Neutrophil (primary cell): ENCODE measurements around the gene CAMTA1.

Source experiments
- H3K27ac ChIP-seq: fragments of 200-600 bp; sonication (generic); 2 replicates; pipeline ENCODE4 v1.5.1; 2016; ENCODE audit warnings: mild to moderate bottlenecking, moderate library complexity
- H3K27me3 ChIP-seq: fragments of 200-600 bp; sonication (generic); 2 replicates; pipeline ENCODE4 v1.6.0; 2016; ENCODE audit warnings: mild to moderate bottlenecking
- H3K36me3 ChIP-seq: fragments of 200-600 bp; sonication (generic); 2 replicates; pipeline ENCODE4 v1.5.1; 2017
- H3K4me1 ChIP-seq, 2 experiments: fragments of 200-600 bp in 1 of 2; sonication (generic) in 1 of 2; 1 replicate in 1 of 2; 2 replicates in 1 of 2; pipeline versions ENCODE4 v1.5.1 to v1.6.1; 2013 to 2016; ENCODE audit warnings: low read depth in 1 of 2, low read length in 1 of 2, mild to moderate bottlenecking in 1 of 2, moderate library complexity in 1 of 2; ENCODE audit not compliant: control insufficient read depth in 1 of 2, insufficient read depth in 1 of 2
- H3K4me3 ChIP-seq, 2 experiments: fragments of 200-600 bp in 1 of 2; sonication (generic) in 1 of 2; 1 replicate in 1 of 2; 2 replicates in 1 of 2; pipeline ENCODE4 v1.5.1; 2013 to 2016; ENCODE audit warnings: low read depth in 1 of 2, low read length in 1 of 2, mild to moderate bottlenecking in 1 of 2, moderate library complexity in 1 of 2
- H3K9me3 ChIP-seq: fragments of 200-600 bp; sonication (generic); 2 replicates; pipeline ENCODE4 v1.5.1; 2016
- TF ChIP-seq, protein P1 (sequence below): fragments of 200-600 bp; sonication (generic); IDR thresholded peaks from 2 replicates; pipeline ENCODE4 v1.5.1; 2016; ENCODE audit warnings: antibody characterized with exemption

Gene CAMTA1

DNA sequence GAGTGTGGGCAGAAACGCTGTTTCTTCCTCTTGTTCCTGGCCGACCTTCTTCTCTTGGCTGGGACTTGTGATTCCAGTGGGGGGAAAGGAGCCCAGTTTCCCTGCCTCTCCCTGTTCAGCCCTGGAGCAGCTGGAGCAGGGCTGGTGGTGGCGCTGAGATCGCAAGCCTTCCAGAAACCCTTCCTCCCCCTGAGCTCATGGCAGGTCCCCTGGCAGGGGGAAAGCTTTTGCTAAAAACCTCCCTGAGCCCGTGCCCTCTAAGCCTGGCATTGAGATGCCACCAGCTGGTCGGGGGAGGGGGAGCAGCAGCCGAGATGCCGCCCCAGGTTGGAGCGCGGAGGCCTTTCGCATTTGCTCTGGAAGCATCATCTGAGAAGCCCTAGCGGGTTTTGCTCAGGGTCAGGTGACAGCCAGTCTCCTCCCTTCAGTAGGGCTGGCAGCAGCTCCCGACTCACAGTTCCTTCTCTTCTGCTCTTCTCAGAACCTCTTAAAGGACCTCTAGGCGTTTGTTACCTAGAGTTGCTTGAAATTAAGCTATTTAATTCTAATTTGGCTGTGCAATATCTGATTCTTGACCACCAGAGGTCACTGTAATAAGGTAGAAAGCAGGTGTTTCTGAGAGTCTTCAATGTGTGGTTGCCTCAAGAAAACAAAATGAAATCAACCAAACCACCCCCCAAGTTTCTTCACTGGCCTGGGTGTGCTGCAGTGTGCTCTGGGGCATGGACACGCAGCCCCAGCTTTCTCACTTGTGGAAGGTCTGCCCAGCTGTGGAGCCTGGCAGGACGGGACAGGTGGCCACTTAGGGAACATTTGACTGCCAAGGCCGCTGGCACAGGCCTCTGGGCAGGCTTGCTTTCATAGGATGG is 257.3 kb downstream of the CAMTA1 start:
- TF ChIP-seq, protein P1, sequence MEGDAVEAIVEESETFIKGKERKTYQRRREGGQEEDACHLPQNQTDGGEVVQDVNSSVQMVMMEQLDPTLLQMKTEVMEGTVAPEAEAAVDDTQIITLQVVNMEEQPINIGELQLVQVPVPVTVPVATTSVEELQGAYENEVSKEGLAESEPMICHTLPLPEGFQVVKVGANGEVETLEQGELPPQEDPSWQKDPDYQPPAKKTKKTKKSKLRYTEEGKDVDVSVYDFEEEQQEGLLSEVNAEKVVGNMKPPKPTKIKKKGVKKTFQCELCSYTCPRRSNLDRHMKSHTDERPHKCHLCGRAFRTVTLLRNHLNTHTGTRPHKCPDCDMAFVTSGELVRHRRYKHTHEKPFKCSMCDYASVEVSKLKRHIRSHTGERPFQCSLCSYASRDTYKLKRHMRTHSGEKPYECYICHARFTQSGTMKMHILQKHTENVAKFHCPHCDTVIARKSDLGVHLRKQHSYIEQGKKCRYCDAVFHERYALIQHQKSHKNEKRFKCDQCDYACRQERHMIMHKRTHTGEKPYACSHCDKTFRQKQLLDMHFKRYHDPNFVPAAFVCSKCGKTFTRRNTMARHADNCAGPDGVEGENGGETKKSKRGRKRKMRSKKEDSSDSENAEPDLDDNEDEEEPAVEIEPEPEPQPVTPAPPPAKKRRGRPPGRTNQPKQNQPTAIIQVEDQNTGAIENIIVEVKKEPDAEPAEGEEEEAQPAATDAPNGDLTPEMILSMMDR: no peak

GRCh38 chr1:7043191-7043549 is 257.9 kb downstream of the CAMTA1 start:
- TF ChIP-seq, protein P1: no peak
- Histone ChIP-seq H3K4me3 (no peak overlapping the region), H3K9me3 (no peaks in the 10 kb centered on the region), H3K36me3 (no peaks in the 10 kb centered on the region), H3K27ac (no peak overlapping the region), H3K27me3 (peaks cover 16% of the 10 kb centered on the region), H3K4me1 (no peaks in the 10 kb centered on the region)

More for the DNA sequence above, 257.3 kb downstream of the CAMTA1 start:
- Histone ChIP-seq H3K4me3 (no peak overlapping the region), H3K4me1 (no peaks in the 10 kb centered on the region), H3K27me3 (peaks cover 16% of the 10 kb centered on the region), H3K36me3 (no peaks in the 10 kb centered on the region), H3K9me3 (no peaks in the 10 kb centered on the region), H3K27ac (no peak overlapping the region)

GRCh38 chr1:7043719-7044535 is 258.7 kb downstream of the CAMTA1 start:
- H3K4me3 ChIP-seq: no peak overlapping the region
- no peak overlapping the region for H3K27ac ChIP-seq
- no peaks in the 10 kb centered on the region for H3K4me1 ChIP-seq
- H3K27me3 ChIP-seq: peaks cover 16% of the 10 kb centered on the region
- H3K9me3 ChIP-seq: no peaks in the 10 kb centered on the region
- TF ChIP-seq, protein P1: no peak
- no peaks in the 10 kb centered on the region for H3K36me3 ChIP-seq

GRCh38 chr1:7045897-7046296 is 260.6 kb downstream of the CAMTA1 start:
- Histone ChIP-seq H3K27me3 (peaks cover 16% of the 10 kb centered on the region), H3K27ac (no peak overlapping the region)

DNA sequence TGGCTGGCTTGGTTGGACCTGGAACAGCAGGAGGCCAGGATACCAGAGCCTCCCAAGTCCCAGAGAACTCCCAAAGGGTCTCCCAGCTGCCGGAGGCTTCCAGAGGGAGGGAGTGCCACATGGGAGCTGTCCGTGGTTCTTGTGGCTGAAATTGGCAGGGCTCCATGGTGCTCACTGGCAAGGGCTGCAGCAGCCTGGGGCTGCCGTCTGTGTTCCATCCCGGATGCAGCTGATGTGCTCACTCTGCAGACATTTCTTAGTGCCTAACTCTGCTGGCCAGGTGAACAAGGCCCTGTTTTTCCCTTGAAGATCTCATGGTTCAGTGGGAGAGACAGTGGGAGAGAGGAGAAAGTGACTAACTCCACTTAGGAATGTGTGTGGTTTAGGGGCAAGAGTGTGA is 261.1 kb downstream of the CAMTA1 start:
- no peak overlapping the region for H3K4me3 ChIP-seq
- H3K9me3 ChIP-seq: no peaks in the 10 kb centered on the region
- no peaks in the 10 kb centered on the region for H3K36me3 ChIP-seq
- no peaks in the 10 kb centered on the region for H3K4me1 ChIP-seq
- TF ChIP-seq, protein P1: no peak
- H3K27me3 ChIP-seq: peaks cover 16% of the 10 kb centered on the region
- no peak overlapping the region for H3K27ac ChIP-seq

More at GRCh38 chr1:7045897-7046296, 260.6 kb downstream of the CAMTA1 start:
- no peak overlapping the region for H3K4me3 ChIP-seq
- H3K9me3 ChIP-seq: no peaks in the 10 kb centered on the region
- TF ChIP-seq, protein P1: no peak
- H3K4me1 ChIP-seq: no peaks in the 10 kb centered on the region
- no peaks in the 10 kb centered on the region for H3K36me3 ChIP-seq
